AG10803 (cell line): ENCODE measurements around the gene ADGRD2.

ENCODE experiments used
- DNase-seq: peaks from one replicate; pipeline ENCODE4 v3.0.0; 2010; ENCODE audit warnings: low read depth
- H3K4me3 ChIP-seq: 2 replicates; pipeline ENCODE4 v1.5.1; 2011; ENCODE audit warnings: mild to moderate bottlenecking, low read length, control low read depth
- CTCF ChIP-seq: conservative IDR thresholded peaks from 2 replicates; pipeline ENCODE4 v1.5.1; 2011; ENCODE audit warnings: mild to moderate bottlenecking, low read length, control low read depth, inconsistent platforms

ADGRD2 gene

GRCh38 chr9:124500796-124501611 lies 50.8 kb downstream of the ADGRD2 start:
- DNase-seq, result no peak
- TF ChIP-seq CTCF, result no peak

DNA sequence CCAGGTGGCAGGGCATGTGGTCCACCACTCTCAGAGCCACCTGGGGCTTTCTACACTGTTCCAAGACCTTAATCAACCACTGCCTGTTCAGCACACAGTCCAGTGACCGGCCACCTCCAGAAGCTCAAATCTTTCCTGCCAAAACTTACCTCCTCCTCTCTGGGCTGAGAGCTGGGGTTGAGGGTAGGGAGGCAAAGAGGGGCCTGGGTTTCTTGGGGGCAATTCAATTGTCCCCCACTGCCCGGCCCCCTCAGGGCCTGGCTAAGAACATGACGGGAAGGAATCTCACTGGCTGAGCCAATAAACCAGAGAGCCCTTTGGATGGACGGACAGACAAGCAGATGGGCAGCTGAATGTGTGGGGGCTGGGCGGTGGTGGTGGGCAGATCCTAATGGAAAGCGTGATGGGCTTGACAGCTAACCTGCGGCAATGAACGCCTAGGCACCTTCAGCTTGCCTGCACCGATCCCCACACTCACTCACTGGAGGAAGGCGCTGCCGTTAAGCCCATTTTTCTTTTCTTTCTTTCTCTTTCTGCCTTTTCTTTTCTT lies 51.6 kb downstream of the ADGRD2 start:
- TF ChIP-seq CTCF, result no peak
- DNase-seq, result no peak
- H3K4me3 ChIP-seq, result no peak overlapping the region

More at GRCh38 chr9:124500796-124501611, 50.8 kb downstream of the ADGRD2 start:
- no peak overlapping the region for H3K4me3 ChIP-seq

DNA sequence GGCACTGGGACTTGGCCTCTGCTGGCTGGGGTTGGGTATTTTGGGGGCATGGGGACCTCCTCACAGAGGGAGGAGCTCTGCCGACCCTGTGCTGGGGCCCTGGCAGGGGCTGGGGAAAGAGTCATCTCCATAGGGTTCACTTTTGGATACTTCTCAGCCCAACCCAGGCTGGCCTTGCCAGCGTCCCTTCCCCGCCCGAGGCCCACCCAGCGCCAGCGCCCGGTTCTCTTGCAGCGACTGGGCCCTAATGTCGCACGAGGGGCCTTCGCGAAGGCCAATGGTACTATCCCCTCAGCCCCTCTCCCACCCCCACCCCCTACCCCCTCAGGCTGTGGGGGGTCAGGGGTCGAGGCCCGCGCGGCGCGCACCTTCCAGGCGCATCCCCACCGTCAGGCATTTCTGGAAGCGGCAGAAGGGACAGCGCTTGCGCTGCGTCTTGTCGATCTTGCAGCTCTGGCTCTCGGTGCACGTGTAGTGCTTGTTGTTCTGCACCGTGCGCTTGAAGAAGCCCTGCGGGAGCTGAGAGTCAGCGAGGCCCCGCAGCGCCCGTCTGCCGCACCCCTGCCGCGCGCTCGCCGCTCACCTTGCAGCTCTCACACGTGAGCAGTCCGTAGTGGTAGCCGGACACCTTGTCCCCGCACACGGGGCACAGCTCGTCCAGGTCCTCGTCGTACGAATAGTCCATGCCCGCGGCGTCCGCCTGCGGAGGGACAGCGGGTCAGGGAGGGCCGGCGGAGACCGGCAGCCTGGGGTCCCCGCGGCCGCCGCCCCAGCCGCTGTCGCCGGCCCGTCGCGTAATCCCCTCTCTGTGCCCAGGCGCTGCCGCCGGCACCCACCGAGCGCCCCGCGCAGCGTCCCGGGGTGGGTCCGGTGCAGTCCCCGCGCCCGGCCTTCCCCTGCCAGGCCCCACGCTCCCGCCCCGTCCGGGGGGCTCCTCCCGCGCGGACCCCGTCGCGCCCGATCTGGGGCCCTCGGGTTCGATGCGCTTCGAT lies 52.8 kb downstream of the ADGRD2 start:
- TF ChIP-seq CTCF, result no peak
- no peak overlapping the region for H3K4me3 ChIP-seq
- DNase-seq, result no peak

- no peak overlapping the region for H3K4me3 ChIP-seq
- no peak for DNase-seq
- TF ChIP-seq CTCF, result no peak
Observed at GRCh38 chr9:124503713-124504529, 53.7 kb downstream of the ADGRD2 start.

DNA sequence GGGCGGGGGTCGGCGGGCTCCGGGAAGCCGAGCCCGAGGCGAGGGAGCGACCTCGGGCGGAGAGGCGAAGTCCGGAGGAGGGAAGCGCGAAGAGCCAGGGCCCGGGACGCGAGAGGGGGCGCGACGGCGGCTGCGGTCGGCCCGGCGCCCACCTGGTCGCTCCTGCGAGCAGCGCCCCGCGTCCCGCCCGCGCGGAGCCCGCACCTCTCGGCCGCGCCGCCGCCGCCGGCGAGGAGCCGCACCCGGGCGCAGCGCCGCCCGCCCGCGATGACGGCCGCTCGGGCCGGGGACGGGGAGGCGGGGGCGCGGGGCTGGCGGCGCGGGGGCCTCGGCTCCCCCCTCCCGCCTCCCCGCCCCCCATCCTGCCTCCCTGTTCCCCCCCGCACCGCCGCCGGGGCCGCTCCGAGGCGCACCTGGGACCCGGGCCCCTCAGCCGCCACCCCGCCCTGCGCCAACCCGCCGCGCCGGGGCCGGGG lies 54.3 kb downstream of the ADGRD2 start:
- no peak overlapping the region for H3K4me3 ChIP-seq
- DNase-seq, result no peak

More for the DNA sequence above, 54.3 kb downstream of the ADGRD2 start:
- TF ChIP-seq CTCF, result no peak
